BJ (cell line): ENCODE data around the gene NFKB1. TPM values are rescaled to one million over a fixed set of nuclear protein-coding genes. Genes with fewer than 3 reads are reported as not detected.

Experiments used
- CTCF ChIA-PET: fragments of 350-600 bp; formaldehyde crosslinking; extraction: SDS; loops from one replicate; lab custom pipeline; 2021; ENCODE audit warnings: antibody characterized with exemption, inconsistent platforms; lab: Yijun Ruan, JAX
- POLR2A ChIA-PET: fragments of 300-600 bp; sonication (Branson Sonifier 250); formaldehyde crosslinking; extraction: SDS; loops from one replicate; lab custom pipeline; 2021; ENCODE audit warnings: antibody characterized with exemption; lab: Charles Lee
- DNase-seq: peaks from one replicate; pipeline ENCODE4 v3.0.0-alpha.2; 2011; ENCODE audit warnings: low read depth
- H3K27me3 ChIP-seq: 2 replicates; pipeline ENCODE4 v1.6.0; 2011; ENCODE audit warnings: low read length; ENCODE audit not compliant: control insufficient read depth, insufficient read depth
- H3K36me3 ChIP-seq: 2 replicates; pipeline ENCODE4 v1.5.1; 2011; ENCODE audit warnings: low read length; ENCODE audit not compliant: control insufficient read depth, insufficient read depth
- H3K4me3 ChIP-seq: 2 replicates; pipeline ENCODE4 v1.5.1; 2011; ENCODE audit warnings: low read depth, mild to moderate bottlenecking, control low read depth, low read length
- polyA plus RNA-seq: library from polyadenylated mRNA; depleted of rRNA; stranded (reverse); fragments of >200 nt; gene quantifications from 2 replicates; pipeline ENCODE4 v1.2.3, GENCODE V29; 2011
- TF ChIP-seq, protein P1 (sequence below): IDR thresholded peaks from 2 replicates; pipeline ENCODE4 v1.5.1; 2011; ENCODE audit warnings: low read depth, mild to moderate bottlenecking, control low read depth, inconsistent platforms, low read length, moderate library complexity; ENCODE audit not compliant: insufficient read depth

NFKB1 gene
- polyA plus RNA-seq, 1 experiment, result 16.6 TPM

DNA sequence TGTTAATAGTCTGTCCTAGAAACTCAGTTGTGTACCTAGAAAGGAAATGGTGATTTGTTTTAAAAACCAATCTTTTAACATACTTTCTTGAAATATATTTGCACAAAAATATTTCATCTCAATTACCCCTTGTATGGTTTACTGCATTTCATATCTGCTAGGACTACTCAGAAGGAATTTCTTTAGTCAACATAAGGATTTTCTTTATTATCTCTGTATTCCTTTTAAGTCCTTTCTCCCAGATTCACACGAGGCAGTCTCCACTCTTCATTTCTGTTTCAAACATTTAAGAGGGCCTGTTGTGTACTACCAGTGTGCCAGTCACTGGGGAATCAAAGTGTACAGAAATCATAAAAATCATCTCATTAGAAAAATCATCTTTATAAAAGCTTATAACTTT lies 28.8 kb downstream of the NFKB1 start:
- Histone ChIP-seq H3K27me3 (no peaks in the 10 kb centered on the region), H3K36me3 (no peaks in the 10 kb centered on the region), H3K4me3 (no peak overlapping the region)
- CTCF ChIA-PET, result interaction anchor here (0.6 kb wide), 2 partner anchors 14 to 18 kb away, joined by 3 to 4 read pairs; no protein-coding TSS in a partner anchor
- POLR2A ChIA-PET, result no interaction called here
- no peak for DNase-seq
- TF ChIP-seq, protein P1, sequence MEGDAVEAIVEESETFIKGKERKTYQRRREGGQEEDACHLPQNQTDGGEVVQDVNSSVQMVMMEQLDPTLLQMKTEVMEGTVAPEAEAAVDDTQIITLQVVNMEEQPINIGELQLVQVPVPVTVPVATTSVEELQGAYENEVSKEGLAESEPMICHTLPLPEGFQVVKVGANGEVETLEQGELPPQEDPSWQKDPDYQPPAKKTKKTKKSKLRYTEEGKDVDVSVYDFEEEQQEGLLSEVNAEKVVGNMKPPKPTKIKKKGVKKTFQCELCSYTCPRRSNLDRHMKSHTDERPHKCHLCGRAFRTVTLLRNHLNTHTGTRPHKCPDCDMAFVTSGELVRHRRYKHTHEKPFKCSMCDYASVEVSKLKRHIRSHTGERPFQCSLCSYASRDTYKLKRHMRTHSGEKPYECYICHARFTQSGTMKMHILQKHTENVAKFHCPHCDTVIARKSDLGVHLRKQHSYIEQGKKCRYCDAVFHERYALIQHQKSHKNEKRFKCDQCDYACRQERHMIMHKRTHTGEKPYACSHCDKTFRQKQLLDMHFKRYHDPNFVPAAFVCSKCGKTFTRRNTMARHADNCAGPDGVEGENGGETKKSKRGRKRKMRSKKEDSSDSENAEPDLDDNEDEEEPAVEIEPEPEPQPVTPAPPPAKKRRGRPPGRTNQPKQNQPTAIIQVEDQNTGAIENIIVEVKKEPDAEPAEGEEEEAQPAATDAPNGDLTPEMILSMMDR, result no peak

DNA sequence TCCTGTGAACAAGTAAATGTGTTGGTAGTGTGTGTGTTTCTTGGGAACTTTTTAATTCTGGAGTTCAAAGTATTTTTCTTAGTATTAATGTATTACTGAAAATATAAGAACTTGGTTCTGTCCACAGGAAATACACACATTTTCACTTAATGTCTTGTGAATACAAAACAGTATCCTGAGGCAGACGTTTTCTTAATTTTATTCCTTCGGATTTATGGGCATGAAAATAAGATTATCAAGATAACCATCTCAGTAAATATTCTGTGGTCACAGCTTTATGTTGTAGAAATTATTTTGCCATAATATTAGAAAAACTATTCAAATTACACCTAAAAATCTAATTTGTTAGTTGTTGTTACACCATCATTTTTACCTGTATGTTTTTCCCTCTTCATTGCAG lies 29.8 kb downstream of the NFKB1 start:
- CTCF ChIA-PET, result no interaction called here
- no peak overlapping the region for H3K4me3 ChIP-seq
- no peak for DNase-seq
- H3K27me3 ChIP-seq, result no peaks in the 10 kb centered on the region
- TF ChIP-seq, protein P1, result no peak
- POLR2A ChIA-PET, result no interaction called here
- H3K36me3 ChIP-seq, result no peaks in the 10 kb centered on the region

DNA sequence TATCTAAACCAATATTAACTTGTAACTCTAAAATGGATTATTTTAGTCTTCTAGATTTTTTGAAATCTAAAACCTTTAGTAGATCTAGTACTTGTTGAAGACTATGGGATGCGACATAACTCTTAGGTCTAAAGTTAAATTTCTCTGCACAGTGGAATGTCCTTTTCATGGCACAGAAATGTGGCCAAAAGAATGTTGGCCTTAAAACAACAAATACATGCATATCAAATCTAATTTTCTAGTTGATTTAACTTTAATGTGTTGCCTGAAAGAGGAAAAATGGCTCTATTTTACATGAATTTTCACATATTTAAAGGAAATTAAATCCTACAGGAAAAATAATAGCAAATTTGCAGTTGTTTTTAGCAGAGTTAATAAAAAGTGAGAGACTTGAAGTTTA lies 30.3 kb downstream of the NFKB1 start:
- Histone ChIP-seq H3K36me3 (no peaks in the 10 kb centered on the region), H3K27me3 (no peaks in the 10 kb centered on the region), H3K4me3 (no peak overlapping the region)
- ChIA-PET CTCF (no interaction called here), POLR2A (no interaction called here)
- DNase-seq, result no peak
- TF ChIP-seq, protein P1, result no peak

DNA sequence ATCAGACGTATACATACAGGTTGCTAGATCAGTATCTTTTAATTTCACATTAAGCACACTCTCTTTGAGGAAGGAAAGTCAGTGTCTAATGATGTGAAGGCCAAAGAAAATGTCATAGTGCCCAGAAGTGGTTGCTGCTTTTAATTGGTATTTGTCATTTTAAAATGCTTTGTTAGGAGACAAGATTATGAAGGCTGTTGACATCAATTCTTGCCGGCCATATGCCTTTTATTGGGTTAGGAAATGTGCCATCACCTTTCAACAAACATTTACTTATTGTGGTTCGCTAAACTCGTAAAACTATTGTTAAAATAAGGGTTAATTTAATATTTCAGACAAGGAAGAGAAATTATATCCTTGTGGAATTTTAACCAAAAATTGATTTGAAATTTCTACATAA lies 32.2 kb downstream of the NFKB1 start:
- TF ChIP-seq, protein P1, result no peak
- no peaks in the 10 kb centered on the region for H3K36me3 ChIP-seq
- H3K4me3 ChIP-seq, result no peak overlapping the region
- no peaks in the 10 kb centered on the region for H3K27me3 ChIP-seq
- ChIA-PET POLR2A (no interaction called here), CTCF (no interaction called here)
- DNase-seq, result no peak

DNA sequence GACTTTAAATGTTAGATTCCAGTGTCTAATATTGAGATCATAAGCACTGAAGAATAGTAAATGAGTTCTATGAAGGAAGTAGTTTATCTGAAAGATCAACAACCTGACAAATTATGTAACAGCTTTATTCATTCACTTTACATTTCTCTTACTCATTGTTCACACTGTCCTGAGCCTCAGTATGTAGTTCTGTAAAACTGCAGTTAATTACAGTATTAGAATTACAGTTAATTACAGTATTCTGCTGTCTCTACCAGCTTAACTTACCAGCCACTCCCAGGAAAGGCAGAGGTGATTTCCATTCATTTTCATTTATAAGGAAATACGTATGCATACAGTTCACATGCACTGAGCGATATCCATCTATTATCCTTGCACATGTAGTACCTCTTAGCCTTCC lies 32.7 kb downstream of the NFKB1 start:
- Histone ChIP-seq H3K4me3 (no peak overlapping the region), H3K36me3 (no peaks in the 10 kb centered on the region), H3K27me3 (no peaks in the 10 kb centered on the region)
- TF ChIP-seq, protein P1, result no peak
- ChIA-PET CTCF (no interaction called here), POLR2A (no interaction called here)
- DNase-seq, result no peak
